Stimulated activated CD4-positive, alpha-beta T cell treated with anti-CD3 and anti-CD28 coated beads, Interleukin-1b, Interleukin-23, amount 100 ng/mL, for 1 hour (primary cell): Measurements from ENCODE around the gene TAC4.
A peak's percentile ranks its signal among the peaks of the same experiment; 100 is the strongest.

ENCODE experiments used
- DNase-seq, 2 donors: peaks; one replicate each; pipeline ENCODE4 v3.0.0-alpha.2; 2020; ENCODE audit warnings: low read depth in 2 of 2

TAC4 gene

GRCh38 chr17:49814781-49815529 lies 32.9 kb downstream of the TAC4 start:
- no peak for DNase-seq

- DNase-seq, result no peak
Measured at GRCh38 chr17:49809056-49809455, 38.8 kb downstream of the TAC4 start.

- DNase-seq, result no peak
Measured at GRCh38 chr17:49798738-49799137, 49.1 kb downstream of the TAC4 start.

GRCh38 chr17:49798182-49798581 lies 49.7 kb downstream of the TAC4 start:
- DNase-seq, result no peak

- DNase-seq, result no peak
Measured at GRCh38 chr17:49795372-49795771, 52.5 kb downstream of the TAC4 start.

- DNase-seq, result no peak
Measured at GRCh38 chr17:49793309-49793708, 54.6 kb downstream of the TAC4 start.

- DNase-seq, result no peak
Measured at GRCh38 chr17:49789243-49789578, 58.7 kb downstream of the TAC4 start.

- peak; percentile 89 to 96 for DNase-seq
Measured at GRCh38 chr17:49788478-49789242, 59.2 kb downstream of the TAC4 start, which contains the start of gene KAT7. Gene KAT7 (plus strand): TSS chr17:49788681. CDS start chr17:49788835, 154 bp downstream.
